B cell (primary cell): ENCODE measurements around the gene SAMD4A.

Experiments used
- CTCF ChIP-seq: fragments of 200-600 bp; IDR thresholded peaks from one replicate; pipeline ENCODE4 v1.8.0; 2022; ENCODE audit warnings: antibody characterized with exemption, mild to moderate bottlenecking
- EZH2 ChIP-seq: IDR thresholded peaks from 2 replicates; pipeline ENCODE4 v1.6.1; 2012; ENCODE audit warnings: borderline replicate concordance, low read depth, mild to moderate bottlenecking, moderate library complexity, low read length; ENCODE audit not compliant: insufficient read depth, poor library complexity, severe bottlenecking

GRCh38 chr14:54838931-54839512 is 272.1 kb downstream of the SAMD4A start:
- TF ChIP-seq CTCF (no peak), EZH2 (no peak)
